NCI-H1694 (cell line): ENCODE measurements around the gene SSTR3.
"Not testable (repeated sequence)": the region's sequence is repeated elsewhere in the genome, so short reads cannot be mapped to it uniquely, and the experiment has no call there.

ENCODE experiments used
- DNase-seq: peaks from one replicate; lab custom pipeline; 2025; lab: John Stamatoyannopoulos, UW

The SSTR3 gene

DNA sequence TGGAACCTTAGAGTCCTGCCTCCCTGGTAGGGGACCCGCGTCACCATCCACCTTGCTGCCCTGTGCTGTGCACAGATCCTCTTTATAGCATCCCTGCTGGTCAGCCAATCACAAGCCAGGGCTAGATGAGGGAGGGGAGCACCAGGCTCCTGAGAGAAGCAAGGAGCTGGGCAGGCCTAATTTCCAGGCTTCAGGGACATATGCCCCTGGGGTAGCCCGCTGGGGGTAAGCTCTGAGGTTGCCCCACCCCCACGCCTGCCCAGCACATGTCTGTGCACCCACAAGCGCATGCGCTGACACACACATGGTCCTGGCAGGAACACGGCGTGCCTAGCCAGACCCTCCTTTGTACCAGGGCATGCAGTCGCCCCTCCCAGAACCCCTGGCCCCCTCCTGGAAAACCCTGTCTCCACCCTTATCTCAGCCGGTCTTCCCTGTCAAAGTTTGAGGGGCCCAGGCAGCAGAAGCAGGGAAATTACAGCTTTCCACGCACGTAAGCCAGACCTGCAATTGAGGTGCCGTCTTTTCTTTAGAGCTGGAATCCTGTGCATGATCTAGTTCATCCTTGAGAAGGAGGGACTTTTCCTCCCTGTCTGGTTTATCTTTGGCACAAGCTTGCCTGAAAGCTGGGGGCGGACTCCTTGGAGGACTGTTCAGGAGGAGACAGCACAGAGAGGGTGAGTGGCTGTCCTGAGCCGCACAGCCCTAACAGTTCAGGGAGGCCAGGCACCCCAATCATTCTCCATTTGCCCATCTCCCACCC lies 2.1 kb downstream of the SSTR3 start:
- DNase-seq = no peak

DNA sequence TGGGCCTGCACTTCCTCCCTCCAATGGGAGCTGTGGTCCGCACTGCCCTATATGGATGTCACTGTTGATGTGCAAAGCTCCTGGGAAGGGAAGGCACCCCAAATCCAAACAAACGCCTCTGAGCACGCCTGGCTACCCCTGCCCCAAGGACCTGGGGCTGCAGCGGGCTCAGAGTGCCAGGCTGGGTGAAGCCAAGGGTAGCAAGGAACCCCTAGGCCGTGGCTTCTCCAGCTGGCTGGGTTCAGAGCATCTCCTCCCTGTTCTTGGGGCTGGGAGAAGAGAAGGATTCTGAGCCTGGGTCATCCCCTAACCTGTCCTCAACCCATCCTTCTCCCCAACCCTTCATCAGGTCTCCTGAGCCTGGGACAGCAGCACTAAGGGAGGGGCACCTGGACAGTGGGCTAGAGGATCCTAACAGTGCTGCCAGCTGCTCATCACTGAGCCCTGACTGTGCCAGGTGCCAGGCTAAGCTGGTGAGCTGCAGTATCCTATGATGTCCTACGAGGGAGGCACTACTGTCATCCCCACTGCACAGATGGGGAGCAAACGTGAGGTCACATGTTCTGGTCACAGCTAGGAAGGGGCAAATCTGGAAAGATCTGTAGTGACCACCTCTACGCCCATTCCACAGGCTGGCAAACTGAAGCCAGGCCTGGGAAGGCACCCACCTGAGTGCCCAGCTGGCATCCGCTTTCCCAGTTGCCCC lies 3.0 kb downstream of the SSTR3 start:
- DNase-seq = no peak

DNA sequence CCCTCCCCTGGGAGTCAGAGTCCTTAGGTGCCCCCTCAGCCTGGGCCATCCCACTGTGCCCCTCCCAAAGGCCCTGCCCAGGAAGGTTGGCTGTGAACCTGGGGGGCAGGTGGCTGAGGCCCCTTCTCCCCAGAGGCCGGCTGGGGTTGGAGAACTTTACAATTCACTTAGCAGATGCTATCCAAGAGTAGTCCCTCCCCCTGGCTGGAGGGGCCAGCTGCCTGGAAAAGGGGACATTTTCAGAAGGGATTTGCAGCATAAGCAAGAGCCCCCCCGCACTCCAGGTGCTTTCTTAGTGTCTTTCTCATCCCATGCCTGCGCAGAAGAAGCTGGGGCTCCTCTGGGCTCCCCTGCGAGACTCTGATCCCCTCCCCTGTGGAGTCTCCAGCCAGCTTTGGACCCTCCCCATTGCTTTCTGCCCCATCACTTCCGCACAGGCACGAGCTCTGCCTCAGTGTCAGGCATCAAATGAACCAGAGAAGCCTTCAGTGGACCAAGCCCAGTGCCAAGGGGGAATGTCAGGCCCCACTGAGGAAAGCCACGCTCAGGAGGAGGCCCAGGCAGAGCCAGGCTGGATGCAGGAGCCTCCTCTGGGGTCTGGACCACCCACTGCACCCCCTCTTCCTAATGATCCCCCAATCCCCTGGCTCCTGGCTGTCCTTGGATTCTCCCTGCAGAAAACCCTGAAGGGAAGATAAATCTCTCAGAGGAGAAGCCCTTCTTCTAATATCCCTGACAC lies 3.7 kb downstream of the SSTR3 start:
- DNase-seq = no peak

DNA sequence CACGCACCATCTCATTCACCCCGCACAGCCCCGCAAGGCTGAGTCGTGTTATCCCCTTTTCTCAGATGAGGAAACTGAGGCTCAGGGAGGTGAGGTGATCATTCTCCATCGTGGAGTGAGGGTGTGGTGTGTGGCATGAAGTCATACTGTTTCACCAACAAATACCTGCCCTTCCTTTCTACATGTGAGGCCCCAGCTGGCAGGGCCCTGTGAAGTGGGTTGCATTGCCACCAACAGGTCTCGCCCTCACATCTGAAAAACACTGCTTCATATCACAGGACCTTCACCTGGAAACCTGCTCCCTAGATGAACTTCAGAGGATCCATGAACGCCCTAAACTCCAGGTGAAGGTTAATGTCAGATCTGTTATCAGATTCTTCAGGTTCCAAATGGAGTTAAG lies 4.3 kb downstream of the SSTR3 start:
- no peak for DNase-seq

DNA sequence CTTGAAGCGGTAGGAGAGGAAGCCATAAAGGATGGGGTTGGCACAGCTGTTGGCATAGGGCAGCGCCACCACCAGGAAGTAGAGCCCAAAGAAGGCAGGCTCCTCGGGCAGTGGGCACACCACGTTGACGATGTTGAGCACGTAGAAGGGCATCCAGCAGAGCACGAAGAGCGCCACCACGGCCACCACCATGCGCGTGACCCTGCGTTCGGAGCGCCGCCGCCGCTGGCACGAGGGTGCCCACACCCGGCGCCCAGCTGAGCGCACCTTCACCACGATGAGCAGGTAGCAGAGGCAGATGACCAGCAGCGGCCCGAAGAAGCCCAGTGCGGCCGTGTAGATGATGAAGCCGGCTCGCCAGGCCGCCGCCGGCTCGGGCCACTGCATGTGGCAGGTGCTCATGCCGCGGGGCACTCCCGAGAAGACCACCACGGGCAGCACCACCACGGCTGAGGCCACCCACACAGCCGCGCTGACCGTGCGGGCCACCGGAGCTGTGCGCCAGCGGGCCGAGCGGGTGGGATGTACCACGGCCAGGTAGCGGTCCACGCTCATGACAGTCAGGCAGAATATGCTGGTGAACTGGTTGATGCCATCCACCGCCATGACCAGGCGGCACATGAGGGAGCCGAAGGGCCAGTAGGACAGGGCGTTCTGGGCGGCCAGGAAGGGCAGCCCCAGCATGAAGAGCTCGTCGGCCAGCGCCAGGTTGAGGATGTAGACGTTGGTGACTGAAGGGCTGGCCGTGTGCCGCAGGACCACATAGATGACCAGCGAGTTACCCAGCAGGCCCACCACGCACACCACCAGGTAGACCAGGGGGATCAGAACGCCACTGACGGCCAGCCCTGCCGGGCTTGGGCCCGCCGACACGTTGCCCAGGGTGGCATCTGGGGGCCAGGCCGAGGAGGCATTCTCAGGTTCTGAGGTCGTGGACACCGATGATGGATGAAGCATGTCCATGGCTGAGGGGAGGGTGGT lies 5.1 kb downstream of the SSTR3 start:
- no peak for DNase-seq

DNA sequence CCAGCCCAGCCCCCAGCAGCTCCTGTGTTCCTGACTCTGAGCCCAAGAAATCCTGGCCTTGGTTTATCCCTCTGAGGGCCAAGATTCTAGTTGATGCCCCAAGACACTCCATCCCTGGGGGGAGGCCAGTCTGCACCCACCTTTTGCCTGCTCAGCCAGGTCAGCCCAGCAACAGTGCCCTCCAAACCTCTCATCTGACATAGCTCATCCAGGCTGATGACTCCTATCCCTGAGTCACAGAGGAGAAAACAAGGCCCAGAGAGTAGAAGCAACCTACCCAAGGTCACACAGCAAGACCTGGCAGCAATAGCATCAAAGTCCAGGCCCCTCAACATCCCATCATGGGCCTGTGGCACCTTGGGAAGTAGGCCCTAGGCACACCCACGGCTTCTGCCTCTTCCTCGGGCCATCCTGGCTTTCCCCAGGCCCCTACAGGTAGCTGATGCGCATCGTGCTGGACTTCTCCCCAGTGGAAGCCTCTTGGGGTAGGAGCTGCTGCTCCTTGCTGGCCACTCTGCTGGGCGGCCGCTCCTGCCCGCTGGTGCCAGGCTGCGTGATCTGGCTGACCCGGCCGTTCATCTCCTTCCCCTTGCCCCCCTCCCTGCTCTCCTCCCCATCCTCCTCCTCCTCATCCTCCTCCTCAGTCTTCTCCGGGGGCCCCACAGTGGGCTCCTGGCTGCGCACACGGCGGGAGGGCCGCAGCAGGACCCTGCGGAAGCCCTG lies 6.0 kb downstream of the SSTR3 start:
- no peak for DNase-seq

DNA sequence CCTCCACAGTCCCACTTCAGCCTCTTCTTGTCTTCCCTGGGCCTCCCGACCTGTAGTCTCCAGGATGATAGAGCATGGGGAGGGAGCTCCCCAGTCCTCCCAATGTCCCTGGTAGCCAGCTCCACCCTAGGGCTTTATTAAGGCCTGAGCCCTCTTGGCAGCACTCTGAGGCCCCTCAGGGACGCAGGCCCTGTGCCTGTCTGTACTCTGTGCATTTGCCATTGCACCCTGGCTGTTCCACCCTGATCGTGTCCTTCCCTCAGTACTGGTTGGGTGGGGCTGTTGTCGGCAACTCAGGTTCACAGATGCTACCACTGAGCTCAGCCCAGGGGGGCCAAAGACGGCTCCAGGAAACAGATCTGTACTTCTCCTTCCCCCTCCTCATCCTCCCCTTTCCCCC lies 7.2 kb downstream of the SSTR3 start:
- no peak for DNase-seq

DNA sequence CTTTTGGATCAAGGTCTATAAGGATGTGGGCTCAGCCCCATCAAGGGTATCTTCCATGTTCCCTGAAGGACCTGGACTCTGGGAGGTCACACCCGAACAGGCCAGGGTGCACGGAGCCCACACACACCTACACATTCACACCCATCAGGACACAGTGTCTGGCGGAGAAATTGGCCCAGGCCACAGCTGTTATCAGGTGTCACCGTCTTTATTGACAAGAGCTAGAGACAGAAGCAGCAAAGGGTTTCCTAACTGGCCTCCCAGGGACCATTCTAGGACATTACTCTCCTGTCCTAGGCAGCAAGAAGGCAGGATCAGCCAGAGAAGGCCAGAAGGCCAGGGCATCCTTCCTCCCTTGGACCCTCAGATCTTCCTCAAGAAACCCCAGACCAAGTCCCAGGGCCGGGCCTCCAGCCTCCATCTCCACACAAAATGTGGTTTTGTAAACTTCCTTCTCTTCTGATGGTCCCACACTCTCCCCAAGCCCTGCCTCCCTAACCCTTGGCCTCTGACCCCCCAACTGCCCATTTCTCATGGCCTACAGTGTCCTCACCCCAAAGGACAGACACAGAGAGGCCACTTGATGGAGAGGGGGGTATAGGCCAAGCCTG lies 8.1 kb downstream of the SSTR3 start:
- no peak for DNase-seq

DNA sequence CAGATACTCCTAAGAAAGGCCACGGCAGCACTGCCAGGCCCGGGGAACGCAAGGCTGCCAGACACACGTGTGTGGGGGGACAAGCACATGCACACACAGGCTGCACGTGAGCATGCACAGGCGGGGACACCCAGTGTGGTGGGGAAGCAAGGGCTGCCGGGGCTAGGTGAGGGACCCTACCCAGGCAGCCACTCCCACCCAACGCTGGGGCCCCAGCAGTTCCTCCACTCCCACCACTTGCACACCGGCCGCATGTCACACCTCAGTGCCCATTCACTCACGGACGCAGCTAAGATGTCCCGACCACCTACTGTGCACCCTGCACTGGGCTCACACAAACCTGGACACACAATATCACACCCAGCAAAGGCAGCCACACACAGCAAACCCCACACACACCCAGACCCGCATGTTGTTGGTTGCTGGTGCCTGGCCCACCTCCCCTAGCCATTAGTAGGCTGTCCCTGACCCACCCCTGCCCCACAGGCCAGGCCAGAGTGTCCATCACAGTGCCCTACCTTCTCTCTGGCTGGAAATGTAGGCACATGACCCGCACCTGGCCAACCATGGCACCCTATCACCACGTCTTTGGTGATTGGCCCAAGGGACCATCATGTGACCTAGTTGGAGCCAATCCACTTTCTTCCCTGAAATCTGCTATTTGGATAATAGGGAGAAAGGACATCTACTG lies 8.8 kb downstream of the SSTR3 start:
- DNase-seq = no peak

DNA sequence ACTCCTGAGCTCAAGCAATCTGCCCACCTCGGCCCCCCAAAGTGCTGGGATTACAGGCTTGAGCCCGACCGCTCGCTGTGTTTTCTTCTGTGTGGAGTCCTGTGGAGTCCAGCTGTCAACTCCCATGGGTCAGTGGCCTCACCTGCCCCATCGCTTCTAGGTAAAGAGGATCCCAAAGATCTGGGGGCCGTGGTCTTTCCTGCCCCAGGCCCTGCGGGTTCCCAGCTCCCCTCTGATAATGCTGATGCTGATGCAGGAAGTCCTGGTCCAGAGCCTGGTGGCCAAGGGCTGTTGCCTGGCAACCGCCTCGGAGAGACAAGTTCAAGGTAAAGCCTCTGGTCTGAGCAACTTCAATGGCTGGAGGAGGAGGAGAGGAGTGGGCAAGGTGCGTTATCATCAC lies 9.6 kb downstream of the SSTR3 start:
- DNase-seq = no peak

DNA sequence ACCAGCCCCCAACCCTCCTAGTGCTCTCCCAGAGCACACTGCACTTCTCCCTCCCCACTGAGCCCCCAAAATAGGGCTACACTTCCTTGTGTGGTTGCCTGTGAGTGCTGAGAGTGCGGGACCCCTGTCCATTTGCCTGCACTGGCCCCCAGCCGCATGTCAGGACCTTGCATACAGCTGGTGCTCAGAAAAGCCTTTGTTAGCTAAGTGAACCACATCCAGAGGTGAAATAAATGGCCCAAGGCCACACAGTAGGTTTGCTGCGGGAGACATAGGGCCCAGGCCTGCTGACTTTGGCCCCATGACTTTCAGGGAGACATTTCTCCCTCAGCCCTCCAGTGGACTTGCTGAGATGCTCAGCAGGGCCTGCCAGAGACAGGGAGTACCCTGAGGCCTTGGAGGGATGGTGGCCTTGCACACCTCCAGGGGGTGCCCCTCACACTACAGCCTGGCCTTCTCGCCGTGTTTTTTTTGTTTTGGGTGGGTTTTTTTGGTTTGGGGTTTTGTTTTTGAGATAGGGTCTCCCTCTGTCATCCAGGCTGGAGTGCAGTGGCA lies 10.2 kb downstream of the SSTR3 start:
- DNase-seq = no peak

DNA sequence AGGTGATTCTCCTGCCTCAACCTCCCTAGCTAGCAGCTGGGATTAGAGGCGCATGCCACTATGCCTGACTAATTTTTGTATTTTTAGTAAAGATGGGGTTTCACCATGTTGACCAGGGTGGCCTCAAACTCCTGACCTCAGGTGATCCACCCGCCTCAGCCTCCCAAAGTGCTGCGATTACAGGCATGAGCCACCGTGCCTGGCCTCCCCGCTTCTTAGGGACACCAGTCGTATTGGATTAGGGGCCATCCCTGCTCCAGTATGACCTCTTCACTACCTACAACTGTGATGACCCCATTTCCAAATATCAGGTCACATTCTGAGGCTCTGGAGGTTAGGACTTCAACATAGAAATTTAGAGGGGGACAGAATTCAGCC lies 10.8 kb downstream of the SSTR3 start:
- not testable (repeated sequence) for DNase-seq

DNA sequence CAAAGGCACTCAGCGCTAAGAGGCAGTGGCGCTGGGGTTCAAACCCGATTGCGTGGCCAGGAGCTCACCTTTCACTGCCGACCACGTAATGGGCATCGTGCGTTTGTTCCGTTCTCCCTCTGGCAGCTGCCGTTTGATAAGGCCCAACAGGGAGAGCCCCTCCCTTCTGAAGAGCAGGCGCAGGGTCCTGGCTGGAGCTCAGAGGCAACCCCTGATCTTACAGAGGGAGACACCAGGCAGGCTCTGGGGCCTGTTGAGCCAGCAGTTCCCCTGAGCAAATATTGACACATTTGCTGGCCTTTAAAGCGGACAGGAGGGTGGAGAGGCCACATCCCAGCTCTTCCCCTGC lies 12.5 kb downstream of the SSTR3 start:
- DNase-seq = no peak

DNA sequence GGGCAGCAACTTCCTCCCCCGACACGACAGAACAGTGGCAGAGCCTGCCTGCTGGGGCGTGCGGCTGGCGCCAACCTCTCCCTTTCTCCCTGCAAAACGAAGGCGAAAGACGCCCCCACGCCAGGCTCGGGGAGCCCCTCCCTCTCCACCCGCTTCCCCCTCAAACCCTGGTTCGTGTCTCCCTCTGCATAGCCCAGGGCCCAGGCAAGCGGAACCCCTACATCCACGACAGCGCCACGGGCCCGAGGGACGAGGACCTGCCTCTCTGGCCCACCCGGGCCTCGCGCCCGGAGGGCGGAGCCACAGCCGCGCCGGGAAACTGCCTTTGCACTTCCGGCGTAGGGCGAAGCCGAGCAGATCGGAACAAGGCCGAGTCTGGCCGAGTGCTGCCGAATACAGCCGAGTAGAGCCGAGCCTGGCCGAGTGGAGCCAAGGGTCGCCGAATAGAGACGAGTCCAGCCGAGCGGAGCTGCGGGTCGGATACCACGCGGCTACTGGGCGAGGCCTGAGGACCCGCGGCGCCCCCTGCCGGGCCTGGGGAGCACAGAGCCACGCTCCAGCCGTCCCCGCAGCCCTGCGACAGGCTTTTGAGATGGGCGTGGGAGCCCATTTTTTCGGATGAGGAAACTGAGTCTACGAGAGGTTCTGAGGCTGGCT lies 13.0 kb downstream of the SSTR3 start:
- peak; percentile 93 for DNase-seq

DNA sequence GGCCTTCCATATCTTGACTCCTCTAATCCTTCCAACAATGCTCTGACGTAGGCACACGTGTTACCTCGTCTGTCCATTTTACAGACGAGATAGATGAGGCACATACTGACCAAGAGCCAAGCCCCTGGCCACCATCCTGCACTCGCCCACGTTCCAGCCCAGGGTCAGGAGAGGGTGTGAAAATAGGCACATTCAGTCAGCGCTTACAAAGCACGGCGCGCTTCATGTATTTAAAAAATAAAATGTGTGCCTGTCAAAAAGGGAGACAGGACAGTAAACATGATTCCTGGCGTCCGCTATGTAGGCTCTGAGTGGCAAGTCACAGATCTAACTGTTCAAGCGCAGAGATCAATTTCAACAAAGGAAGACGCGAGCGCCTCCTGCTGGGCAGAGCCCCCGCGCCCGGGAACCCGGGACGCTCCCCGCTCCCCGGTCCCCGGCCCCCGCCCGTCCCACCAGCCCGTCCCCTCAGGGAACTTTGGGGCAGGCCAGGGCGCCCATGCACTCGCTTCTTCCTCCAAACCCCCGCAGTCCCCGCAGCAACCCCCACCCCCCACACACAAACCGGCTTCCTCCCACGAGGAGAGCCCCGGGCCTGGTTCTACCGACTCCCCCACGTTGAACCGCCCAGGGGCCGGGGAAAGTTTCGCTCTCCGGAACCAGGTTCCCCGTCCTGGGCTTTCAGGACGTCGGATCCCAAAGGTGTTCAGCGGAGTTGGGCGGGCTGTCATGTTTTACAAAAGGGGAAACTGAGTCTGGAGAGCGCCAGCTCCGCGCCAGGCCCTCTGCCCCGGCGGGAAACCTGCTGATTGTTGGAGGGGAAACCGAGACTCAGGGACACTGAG lies 13.8 kb downstream of the SSTR3 start:
- peak; percentile 68 for DNase-seq

DNA sequence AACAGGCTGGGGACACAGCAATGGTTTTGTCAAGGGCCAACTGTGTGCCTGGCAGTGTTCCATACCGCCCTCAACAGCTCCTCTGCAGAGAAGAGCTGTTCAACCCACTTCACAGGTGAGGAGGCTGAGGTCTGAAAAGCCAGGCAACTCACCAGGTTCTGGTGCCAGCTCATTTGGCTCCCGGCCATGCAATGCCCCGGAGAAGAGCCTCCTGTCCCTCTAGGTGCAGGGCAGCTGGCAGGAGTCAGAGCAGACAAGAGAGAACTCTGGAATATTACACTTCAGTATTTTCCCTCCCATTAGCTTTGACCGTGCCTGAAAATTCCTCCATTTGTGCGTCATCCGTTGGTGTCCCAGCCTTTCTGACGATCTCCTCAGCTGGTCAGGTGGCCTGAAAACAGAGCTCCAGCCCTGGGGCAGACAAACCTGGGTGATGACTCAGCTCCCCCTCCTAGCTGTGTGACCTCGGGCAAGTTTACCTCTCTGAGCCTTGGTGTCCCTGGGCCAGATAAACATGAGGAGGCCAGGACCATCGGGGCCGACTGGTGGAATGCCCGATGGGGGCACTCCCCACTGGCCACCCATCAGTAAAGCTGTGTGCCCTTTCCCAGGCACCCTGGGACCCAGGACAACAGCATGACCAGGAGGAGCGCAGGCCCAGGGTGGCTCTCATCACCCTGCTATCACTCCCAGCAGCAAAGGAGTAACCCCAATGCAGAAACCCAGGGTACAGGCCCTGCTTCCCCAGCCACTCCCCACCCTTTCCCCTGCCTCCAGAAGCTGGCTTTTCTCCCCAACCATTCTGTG lies 14.6 kb downstream of the SSTR3 start:
- no peak for DNase-seq
